Prostate gland (tissue), 2 donors: Measurements from ENCODE around the gene CYP2F1.

Experiments used
- CTCF ChIP-seq, 4 experiments: fragments of 200-600 bp in 2 of 4; fragments of 450-650 bp in 2 of 4; sonication (generic) in 2 of 4; IDR thresholded peaks; 1 replicate in 3 of 4; 2 replicates in 1 of 4; pipeline ENCODE4 v1.5.1; 2016 to 2019; ENCODE audit warnings: antibody characterized with exemption in 4 of 4, mild to moderate bottlenecking in 2 of 4, moderate library complexity in 2 of 4
- POLR2A ChIP-seq: fragments of 450-650 bp; IDR thresholded peaks from one replicate; pipeline ENCODE4 v1.6.1; 2016; ENCODE audit warnings: antibody characterized with exemption, mild to moderate bottlenecking
- POLR2AphosphoS5 ChIP-seq: sonication (generic); formaldehyde crosslinking; IDR thresholded peaks from one replicate; pipeline ENCODE4 v1.6.1; 2017; ENCODE audit warnings: antibody characterized with exemption

- TF ChIP-seq CTCF (IDR thresholded peaks at IDR 0.05), result no peak
- no peak for TF ChIP-seq POLR2A
- no peak for TF ChIP-seq POLR2AphosphoS5
These were observed 60.2 kb downstream of the CYP2F1 start for GRCh38 chr19:41174297-41174928.
